ENCODE data around the gene NCOR2.

NCOR2 gene

DNA sequence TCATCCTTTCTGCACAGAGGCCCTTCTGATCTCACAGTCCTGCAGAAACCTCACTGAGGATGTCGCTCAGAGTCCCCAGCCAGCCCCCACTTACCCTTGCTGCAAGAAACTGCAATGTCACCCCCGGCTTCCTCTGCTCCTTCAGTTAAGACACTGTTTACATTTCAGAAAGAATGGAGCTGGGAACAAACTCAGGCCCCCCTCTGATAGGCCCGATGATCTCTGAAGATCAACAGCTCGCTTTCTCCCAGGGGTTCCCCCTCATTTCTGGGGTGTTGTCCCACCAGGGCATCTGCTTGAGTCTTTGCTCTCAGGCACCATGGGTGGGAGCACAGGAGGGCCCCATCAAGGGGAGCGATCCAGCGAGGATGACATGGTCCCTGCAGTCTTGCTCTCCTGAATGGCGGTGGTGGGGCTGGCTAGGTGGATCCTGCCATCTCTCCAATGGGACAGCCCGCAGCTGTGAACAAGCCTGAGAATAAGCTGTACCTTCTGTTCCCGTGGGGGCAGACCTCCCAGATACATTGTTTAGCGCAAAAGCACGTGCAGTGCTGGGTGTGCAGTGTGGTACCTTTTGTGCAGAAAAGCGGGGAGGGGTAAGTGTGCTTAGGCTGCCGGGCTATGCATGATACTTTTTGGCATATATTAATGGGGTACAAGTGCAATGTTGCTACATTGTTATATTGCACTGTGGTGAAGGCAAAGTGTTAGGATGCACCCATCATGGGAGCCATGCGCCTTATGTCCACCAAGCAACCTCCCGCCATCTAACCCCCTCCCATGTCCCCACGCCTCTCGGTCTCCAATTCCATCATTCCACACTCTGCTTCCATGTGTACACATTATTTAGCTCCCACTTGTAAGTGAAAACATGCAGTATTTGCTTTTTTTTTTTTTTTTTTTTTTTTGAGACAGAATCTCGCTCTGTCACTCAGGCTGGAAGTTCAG lies 6.7 kb upstream of the NCOR2 start:
- ATAC-seq = no peak
- TF ChIP-seq TSHZ2 (CRISPR knock-in tag; IDR thresholded peaks at IDR 0.05) = no peak
- TF ChIP-seq, protein P1, sequence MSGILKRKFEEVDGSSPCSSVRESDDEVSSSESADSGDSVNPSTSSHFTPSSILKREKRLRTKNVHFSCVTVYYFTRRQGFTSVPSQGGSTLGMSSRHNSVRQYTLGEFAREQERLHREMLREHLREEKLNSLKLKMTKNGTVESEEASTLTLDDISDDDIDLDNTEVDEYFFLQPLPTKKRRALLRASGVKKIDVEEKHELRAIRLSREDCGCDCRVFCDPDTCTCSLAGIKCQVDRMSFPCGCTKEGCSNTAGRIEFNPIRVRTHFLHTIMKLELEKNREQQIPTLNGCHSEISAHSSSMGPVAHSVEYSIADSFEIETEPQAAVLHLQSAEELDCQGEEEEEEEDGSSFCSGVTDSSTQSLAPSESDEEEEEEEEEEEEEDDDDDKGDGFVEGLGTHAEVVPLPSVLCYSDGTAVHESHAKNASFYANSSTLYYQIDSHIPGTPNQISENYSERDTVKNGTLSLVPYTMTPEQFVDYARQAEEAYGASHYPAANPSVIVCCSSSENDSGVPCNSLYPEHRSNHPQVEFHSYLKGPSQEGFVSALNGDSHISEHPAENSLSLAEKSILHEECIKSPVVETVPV (CRISPR knock-in tag; IDR thresholded peaks at IDR 0.05) = no peak
- TF ChIP-seq ISL1 (CRISPR knock-in tag; IDR thresholded peaks at IDR 0.05) = no peak
- TF ChIP-seq ZNF565 (CRISPR knock-in tag; conservative IDR thresholded peaks at IDR 0.05; ENCODE audit: low read depth) = no peak
- TF ChIP-seq ZC3H10 (CRISPR knock-in tag; IDR thresholded peaks at IDR 0.05) = no peak
- no peak for TF ChIP-seq GLIS3 (CRISPR knock-in tag; IDR thresholded peaks at IDR 0.05)

DNA sequence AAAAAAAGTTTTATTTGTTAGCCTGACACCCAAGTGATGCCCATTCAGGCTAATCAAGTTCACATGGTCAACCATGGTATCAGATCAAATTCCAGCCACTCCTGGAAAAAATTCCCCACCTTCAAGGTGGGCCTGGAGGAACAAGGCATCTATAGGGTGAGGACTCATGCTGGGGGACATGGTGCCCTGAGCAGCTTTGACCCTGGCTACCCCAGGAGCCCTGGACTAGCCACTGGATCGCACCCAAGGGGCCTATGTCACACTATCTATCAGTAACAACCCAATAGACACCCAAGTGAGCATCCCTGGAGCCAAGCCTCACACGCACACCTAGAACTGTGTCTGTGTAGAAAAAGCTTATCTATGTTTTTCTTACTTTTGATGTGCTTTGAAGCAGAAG lies 4.1 kb upstream of the NCOR2 start:
- no peak for ATAC-seq
- TF ChIP-seq CSDC2 (CRISPR knock-in tag; IDR thresholded peaks at IDR 0.05) = no peak
- no peak for TF ChIP-seq ZNF565 (CRISPR knock-in tag; conservative IDR thresholded peaks at IDR 0.05; ENCODE audit: low read depth)
- no peak for TF ChIP-seq ARNTL (CRISPR knock-in tag; IDR thresholded peaks at IDR 0.05; ENCODE audit: borderline replicate concordance, low read depth)
- TF ChIP-seq ZNF8 (CRISPR knock-in tag; IDR thresholded peaks at IDR 0.05) = no peak
- no peak for TF ChIP-seq PPARA (CRISPR knock-in tag; IDR thresholded peaks at IDR 0.05; ENCODE audit: borderline replicate concordance)
- no peak for TF ChIP-seq TOX (CRISPR knock-in tag; IDR thresholded peaks at IDR 0.05; ENCODE audit: borderline replicate concordance)
- no peak for TF ChIP-seq ISL1 (CRISPR knock-in tag; IDR thresholded peaks at IDR 0.05)
- no peak for TF ChIP-seq ESRRG (CRISPR knock-in tag; IDR thresholded peaks at IDR 0.05)
- TF ChIP-seq ZFP30 (CRISPR knock-in tag; IDR thresholded peaks at IDR 0.05) = no peak
- no peak for TF ChIP-seq TSHZ2 (CRISPR knock-in tag; IDR thresholded peaks at IDR 0.05)
- TF ChIP-seq RARB (CRISPR knock-in tag; IDR thresholded peaks at IDR 0.05) = no peak

- ATAC-seq = no peak
- TF ChIP-seq BACH2 (CRISPR knock-in tag; IDR thresholded peaks at IDR 0.05; ENCODE audit: borderline replicate concordance) (no peak), RARB (CRISPR knock-in tag; IDR thresholded peaks at IDR 0.05) (no peak)
Measured at GRCh38 chr12:124570810-124571209, 3.4 kb upstream of the NCOR2 start.

DNA sequence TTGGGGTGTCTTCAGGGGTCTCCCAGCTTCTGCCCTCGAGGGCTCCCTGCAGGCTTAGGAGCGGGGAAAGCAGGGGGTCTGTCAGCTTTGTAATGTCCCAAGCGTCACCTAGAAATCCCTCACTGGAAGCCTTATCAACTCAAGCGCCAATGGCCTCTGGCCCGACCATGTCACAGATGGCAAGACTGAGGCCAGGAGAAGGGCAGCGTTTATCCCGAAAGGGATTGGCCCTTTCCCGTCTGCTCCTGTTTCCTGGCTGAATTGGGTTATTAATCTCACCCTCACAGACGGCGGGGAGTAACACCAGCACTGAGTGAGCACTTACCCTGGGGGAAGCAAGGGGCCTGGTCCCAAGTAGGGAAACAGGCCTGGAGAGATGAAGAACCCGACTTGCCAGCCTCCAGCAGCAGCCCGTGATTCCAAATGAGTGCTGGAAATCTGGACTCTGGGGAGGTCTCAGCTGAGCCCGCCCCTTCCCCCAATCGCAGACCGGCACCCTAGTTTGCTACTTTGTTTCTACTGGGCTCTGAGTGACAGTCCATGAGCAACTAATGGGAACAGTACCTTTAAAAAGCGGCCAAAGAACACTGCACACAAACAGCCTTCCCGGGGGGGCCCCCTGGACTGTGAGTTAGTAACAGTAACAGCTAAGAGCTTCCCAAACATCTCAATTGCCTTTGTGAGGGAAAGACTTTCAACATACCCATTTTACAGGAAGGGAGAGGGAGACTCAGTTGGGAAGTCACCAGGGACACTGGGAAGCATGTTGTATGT lies 2.1 kb upstream of the NCOR2 start:
- TF ChIP-seq ESRRG (CRISPR knock-in tag; IDR thresholded peaks at IDR 0.05) (no peak), RARB (CRISPR knock-in tag; IDR thresholded peaks at IDR 0.05) (no peak), CSDC2 (CRISPR knock-in tag; IDR thresholded peaks at IDR 0.05) (no peak), TOX (CRISPR knock-in tag; IDR thresholded peaks at IDR 0.05; ENCODE audit: borderline replicate concordance) (no peak)
- TF ChIP-seq, protein P2, sequence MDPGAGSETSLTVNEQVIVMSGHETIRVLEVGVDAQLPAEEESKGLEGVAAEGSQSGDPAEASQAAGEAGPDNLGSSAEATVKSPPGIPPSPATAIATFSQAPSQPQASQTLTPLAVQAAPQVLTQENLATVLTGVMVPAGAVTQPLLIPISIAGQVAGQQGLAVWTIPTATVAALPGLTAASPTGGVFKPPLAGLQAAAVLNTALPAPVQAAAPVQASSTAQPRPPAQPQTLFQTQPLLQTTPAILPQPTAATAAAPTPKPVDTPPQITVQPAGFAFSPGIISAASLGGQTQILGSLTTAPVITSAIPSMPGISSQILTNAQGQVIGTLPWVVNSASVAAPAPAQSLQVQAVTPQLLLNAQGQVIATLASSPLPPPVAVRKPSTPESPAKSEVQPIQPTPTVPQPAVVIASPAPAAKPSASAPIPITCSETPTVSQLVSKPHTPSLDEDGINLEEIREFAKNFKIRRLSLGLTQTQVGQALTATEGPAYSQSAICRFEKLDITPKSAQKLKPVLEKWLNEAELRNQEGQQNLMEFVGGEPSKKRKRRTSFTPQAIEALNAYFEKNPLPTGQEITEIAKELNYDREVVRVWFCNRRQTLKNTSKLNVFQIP (CRISPR knock-in tag; IDR thresholded peaks at IDR 0.05; ENCODE audit: borderline replicate concordance, low read depth) = no peak
- ATAC-seq = no peak
